ENCODE measurements around the gene KIF16B. TPM values are rescaled to one million over a fixed set of nuclear protein-coding genes. Genes with fewer than 3 reads are reported as not detected.

The KIF16B gene
- total RNA-seq, 1 donor from 2014 or later, result 9.4 TPM

DNA sequence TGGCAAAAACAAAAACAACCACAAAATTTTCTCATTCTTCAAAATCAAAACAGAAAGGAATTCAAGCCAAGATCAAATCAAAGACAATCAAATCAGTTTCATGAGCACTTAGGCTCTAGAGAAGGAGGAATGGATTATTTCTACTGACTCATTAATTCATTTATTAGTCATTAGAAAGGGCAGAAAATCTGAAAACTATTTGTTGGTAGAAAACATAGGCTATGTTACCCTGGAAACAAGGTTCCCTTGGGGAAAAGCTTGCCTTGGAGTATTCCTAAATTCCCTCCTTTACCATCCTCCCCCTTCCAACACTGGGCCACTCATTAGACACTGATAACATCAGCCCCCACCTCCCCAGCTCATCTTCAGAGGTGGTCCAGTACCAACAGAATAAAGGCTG is 17.5 kb downstream of the KIF16B start:
- Mint-ChIP-seq H3K27ac (ENCODE audit: unreplicated experiment) (no peak overlapping the region), H3K27me3 (ENCODE audit: low read depth) (no peaks in the 10 kb centered on the region), H3K36me3 (ENCODE audit: low read depth) (peaks cover 10% of the 10 kb centered on the region), H3K9me3 (peaks cover 4% of the 10 kb centered on the region), H3K4me1 (peaks cover 6% of the 10 kb centered on the region), H3K4me3 (no peak overlapping the region)
- TF ChIP-seq, protein P1, sequence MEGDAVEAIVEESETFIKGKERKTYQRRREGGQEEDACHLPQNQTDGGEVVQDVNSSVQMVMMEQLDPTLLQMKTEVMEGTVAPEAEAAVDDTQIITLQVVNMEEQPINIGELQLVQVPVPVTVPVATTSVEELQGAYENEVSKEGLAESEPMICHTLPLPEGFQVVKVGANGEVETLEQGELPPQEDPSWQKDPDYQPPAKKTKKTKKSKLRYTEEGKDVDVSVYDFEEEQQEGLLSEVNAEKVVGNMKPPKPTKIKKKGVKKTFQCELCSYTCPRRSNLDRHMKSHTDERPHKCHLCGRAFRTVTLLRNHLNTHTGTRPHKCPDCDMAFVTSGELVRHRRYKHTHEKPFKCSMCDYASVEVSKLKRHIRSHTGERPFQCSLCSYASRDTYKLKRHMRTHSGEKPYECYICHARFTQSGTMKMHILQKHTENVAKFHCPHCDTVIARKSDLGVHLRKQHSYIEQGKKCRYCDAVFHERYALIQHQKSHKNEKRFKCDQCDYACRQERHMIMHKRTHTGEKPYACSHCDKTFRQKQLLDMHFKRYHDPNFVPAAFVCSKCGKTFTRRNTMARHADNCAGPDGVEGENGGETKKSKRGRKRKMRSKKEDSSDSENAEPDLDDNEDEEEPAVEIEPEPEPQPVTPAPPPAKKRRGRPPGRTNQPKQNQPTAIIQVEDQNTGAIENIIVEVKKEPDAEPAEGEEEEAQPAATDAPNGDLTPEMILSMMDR (conservative IDR thresholded peaks at IDR 0.05), result no peak
- DNase-seq (ENCODE audit: low read depth, low spot score), result no peak

DNA sequence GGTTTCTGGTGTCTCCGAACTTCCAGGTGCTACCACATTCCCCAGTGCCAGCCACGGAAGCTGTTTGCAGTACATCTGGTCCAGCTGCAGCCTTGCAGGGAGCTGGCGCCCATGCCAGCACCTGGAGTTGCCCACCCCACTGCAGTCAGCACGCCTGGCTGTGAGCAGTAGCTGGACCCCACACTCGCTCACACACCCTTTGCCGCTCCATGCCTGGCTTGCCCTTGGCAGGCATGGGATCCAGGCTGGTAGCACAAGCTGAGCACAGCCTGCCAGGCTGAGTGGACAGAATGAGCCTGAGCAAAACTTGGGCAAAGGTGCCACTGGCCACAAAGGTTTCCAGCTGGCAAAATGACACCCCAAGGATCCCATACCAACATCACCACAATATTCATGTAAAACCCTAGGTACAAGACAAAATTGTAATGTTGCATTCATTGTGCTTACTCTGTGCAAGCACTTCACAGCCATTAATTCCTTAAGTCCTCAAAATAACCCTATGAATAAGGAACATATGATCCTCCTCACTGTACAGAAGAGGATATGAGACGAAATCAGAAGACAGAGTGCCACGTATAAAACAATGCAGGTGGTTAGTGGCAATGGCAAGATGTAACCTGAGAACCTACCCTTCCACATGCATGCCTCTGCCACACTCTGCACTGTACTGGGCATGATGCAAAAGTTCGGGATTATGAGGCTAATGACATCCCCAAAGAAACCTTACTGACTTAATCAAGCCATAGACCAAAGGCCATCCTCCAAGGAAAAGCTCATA is 18.3 kb downstream of the KIF16B start:
- peaks cover 6% of the 10 kb centered on the region for H3K4me1 Mint-ChIP-seq
- TF ChIP-seq, protein P1 (conservative IDR thresholded peaks at IDR 0.05), result no peak
- DNase-seq (ENCODE audit: low read depth, low spot score), result no peak
- no peak overlapping the region for H3K4me3 Mint-ChIP-seq
- no peak overlapping the region for H3K27ac Mint-ChIP-seq (ENCODE audit: unreplicated experiment)
- H3K36me3 Mint-ChIP-seq (ENCODE audit: low read depth), result peaks cover 10% of the 10 kb centered on the region
- H3K9me3 Mint-ChIP-seq, result peaks cover 4% of the 10 kb centered on the region
- H3K27me3 Mint-ChIP-seq (ENCODE audit: low read depth), result no peaks in the 10 kb centered on the region

DNA sequence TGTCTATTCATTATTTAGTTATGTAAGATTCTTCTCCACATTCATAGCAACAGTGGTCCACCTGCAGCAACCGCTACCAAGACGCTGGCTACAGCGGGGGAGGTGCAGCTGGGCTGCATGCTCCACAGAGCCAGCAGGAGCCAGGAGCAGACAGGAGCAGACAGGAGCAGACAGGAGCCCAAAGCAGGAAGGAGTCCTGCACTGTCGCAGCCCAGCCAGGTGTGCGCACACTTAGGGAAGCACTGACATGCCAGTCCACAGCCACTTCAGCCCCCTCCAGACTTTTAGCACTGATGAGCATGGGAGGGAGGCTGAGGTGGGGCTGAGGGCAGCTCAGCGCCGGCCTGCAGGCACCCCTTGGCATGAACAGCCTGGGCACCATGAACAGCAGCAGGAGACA is 19.6 kb downstream of the KIF16B start:
- H3K4me3 Mint-ChIP-seq, result no peak overlapping the region
- TF ChIP-seq, protein P1 (conservative IDR thresholded peaks at IDR 0.05), result no peak
- DNase-seq (ENCODE audit: low read depth, low spot score), result no peak
- H3K27ac Mint-ChIP-seq (ENCODE audit: unreplicated experiment), result no peak overlapping the region
- H3K4me1 Mint-ChIP-seq, result peaks cover 6% of the 10 kb centered on the region
- peaks cover 4% of the 10 kb centered on the region for H3K9me3 Mint-ChIP-seq
- no peaks in the 10 kb centered on the region for H3K27me3 Mint-ChIP-seq (ENCODE audit: low read depth)
- H3K36me3 Mint-ChIP-seq (ENCODE audit: low read depth), result peaks cover 10% of the 10 kb centered on the region

DNA sequence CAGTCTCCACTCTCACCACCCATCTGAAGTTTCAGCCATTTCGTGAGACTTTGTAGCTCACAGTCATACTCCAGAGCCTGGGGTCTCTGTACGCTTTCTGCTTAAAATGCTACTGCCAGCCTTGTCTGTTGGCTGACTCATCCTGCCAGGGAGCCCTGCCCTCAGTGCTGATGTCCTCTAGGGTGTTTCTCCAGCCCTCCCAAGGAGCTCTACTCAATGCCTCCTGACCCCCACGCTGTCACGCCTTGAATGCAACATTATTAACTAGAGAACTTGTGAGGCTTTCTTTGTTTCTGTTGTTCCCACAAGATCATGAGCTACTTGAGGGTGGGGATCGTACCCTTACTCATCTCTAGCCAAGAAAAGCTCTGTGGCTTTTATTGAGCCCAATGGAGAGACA is 20.1 kb downstream of the KIF16B start:
- Mint-ChIP-seq H3K4me1 (peaks cover 7% of the 10 kb centered on the region), H3K36me3 (ENCODE audit: low read depth) (peaks cover 10% of the 10 kb centered on the region), H3K27ac (ENCODE audit: unreplicated experiment) (peak overlapping the region; percentile 69), H3K4me3 (no peak overlapping the region), H3K27me3 (ENCODE audit: low read depth) (no peaks in the 10 kb centered on the region), H3K9me3 (peaks cover 4% of the 10 kb centered on the region)
- TF ChIP-seq, protein P1 (conservative IDR thresholded peaks at IDR 0.05), result no peak
- no peak for DNase-seq (ENCODE audit: low read depth, low spot score)

DNA sequence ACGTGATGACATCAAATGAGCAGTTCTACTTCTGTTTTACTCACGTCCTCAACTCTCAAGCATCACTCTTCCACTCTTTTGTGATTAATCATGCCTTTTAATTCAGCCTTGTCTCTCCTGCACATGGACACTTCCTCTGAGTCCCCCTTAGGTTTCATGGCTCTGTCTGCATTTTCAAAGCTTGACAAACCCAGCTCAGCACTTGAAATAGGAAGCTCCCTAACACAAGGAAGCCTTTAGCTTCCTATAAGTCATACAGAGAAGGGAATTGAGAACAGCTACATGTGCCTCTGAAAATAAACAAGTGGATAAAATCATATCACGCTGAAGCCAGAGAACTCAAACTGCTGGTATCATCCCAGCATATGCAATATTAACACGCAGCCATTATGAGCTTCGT is 21.2 kb downstream of the KIF16B start:
- H3K4me3 Mint-ChIP-seq, result no peak overlapping the region
- no peak for DNase-seq (ENCODE audit: low read depth, low spot score)
- TF ChIP-seq, protein P1 (conservative IDR thresholded peaks at IDR 0.05), result no peak
- no peaks in the 10 kb centered on the region for H3K27me3 Mint-ChIP-seq (ENCODE audit: low read depth)
- peaks cover 4% of the 10 kb centered on the region for H3K9me3 Mint-ChIP-seq
- peaks cover 9% of the 10 kb centered on the region for H3K4me1 Mint-ChIP-seq
- peaks cover 10% of the 10 kb centered on the region for H3K36me3 Mint-ChIP-seq (ENCODE audit: low read depth)
- no peak overlapping the region for H3K27ac Mint-ChIP-seq (ENCODE audit: unreplicated experiment)
